Measurements from ENCODE around the gene APLNR. TPM values are rescaled to one million over a fixed set of nuclear protein-coding genes. Genes with fewer than 3 reads are reported as not detected.

APLNR gene
- total RNA-seq, 1 donor from 2014 or later = 48.8 TPM

GRCh38 chr11:57239348-57239747 lies 2.3 kb upstream of the APLNR start:
- no peaks in the 10 kb centered on the region for H3K36me3 Mint-ChIP-seq (ENCODE audit: low read depth, unreplicated experiment)
- no peaks in the 10 kb centered on the region for H3K9me3 Mint-ChIP-seq (ENCODE audit: unreplicated experiment)
- TF ChIP-seq, protein P1, sequence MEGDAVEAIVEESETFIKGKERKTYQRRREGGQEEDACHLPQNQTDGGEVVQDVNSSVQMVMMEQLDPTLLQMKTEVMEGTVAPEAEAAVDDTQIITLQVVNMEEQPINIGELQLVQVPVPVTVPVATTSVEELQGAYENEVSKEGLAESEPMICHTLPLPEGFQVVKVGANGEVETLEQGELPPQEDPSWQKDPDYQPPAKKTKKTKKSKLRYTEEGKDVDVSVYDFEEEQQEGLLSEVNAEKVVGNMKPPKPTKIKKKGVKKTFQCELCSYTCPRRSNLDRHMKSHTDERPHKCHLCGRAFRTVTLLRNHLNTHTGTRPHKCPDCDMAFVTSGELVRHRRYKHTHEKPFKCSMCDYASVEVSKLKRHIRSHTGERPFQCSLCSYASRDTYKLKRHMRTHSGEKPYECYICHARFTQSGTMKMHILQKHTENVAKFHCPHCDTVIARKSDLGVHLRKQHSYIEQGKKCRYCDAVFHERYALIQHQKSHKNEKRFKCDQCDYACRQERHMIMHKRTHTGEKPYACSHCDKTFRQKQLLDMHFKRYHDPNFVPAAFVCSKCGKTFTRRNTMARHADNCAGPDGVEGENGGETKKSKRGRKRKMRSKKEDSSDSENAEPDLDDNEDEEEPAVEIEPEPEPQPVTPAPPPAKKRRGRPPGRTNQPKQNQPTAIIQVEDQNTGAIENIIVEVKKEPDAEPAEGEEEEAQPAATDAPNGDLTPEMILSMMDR (IDR thresholded peaks at IDR 0.05; ENCODE audit: unreplicated experiment) = no peak
- H3K4me1 Mint-ChIP-seq (ENCODE audit: unreplicated experiment) = peaks cover 79% of the 10 kb centered on the region
- no peak overlapping the region for H3K4me3 Mint-ChIP-seq (ENCODE audit: unreplicated experiment)
- no peak overlapping the region for H3K27ac Mint-ChIP-seq (ENCODE audit: unreplicated experiment)
- H3K27me3 Mint-ChIP-seq (ENCODE audit: unreplicated experiment) = peaks cover 15% of the 10 kb centered on the region
- DNase-seq (ENCODE audit: low spot score) = no peak

DNA sequence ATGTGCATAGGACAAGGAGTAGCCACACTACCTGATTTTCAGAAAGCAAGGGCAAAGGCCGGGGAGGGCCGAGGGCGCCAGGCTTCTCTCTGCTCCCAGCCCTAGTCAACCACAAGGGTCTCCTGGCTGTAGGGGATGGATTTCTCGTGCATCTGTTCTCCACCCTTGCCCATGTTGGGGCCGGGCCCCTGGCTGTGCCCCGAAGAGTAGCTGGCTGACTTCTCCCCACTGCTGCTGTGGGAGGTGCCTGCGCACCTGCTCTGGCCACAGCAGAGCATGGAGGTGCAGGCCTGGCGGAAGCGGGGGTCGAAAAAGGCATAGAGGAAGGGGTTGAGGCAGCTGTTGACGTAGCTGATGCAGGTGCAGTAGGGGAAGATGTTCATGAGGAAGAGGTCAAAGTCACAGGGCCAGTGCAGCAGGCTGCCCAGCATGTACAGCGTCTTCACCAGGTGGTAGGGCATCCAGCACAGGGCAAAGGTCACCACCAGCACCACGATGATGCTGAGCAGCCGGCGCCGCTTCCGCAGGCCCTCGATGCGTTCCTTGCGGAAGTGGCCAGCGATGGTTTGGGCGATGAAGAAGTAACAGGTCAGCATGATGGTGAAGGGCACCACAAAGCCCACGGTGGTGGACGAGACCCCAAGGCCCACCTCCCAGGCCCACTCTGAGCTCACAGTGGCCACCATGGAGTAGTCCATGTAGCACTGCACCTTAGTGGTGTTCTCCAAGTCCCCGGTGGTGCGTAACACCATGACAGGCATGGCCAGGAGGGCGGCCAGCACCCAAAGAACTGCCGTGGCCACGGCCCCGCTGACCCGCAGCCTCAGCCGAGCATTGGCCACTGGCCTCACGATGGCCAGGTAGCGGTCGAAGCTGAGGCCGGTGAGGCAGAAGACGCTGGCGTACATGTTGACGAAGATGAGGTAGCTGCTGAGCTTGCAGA lies 1.0 kb downstream of the APLNR start:
- Mint-ChIP-seq H3K36me3 (ENCODE audit: low read depth, unreplicated experiment) (no peaks in the 10 kb centered on the region), H3K27me3 (ENCODE audit: unreplicated experiment) (peaks cover 15% of the 10 kb centered on the region), H3K4me3 (ENCODE audit: unreplicated experiment) (peak overlapping the region; percentile 85), H3K4me1 (ENCODE audit: unreplicated experiment) (peaks cover 73% of the 10 kb centered on the region), H3K9me3 (ENCODE audit: unreplicated experiment) (no peaks in the 10 kb centered on the region), H3K27ac (ENCODE audit: unreplicated experiment) (no peak overlapping the region)
- TF ChIP-seq, protein P1 (IDR thresholded peaks at IDR 0.05; ENCODE audit: unreplicated experiment) = no peak
- no peak for DNase-seq (ENCODE audit: low spot score)

DNA sequence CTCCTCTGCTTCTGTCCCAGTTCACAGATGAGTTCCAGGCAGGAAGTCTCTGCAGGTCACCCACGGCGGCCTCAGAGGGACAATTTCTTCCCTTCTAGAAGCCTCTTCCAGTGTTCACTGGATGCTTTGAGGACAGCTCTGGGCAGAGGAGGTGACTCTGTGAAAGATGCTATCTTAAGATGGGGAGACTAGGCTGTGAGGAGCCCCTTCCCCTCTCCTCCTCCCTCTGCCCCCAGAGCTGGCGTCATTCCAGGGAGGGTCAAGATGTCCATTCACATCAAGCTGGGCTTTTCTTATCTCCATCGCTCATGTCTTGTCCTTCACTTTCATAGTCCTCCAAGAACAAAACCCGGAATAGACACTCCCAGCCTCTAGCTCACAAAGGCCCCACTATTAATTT lies 3.3 kb downstream of the APLNR start:
- Mint-ChIP-seq H3K4me3 (ENCODE audit: unreplicated experiment) (no peak overlapping the region), H3K36me3 (ENCODE audit: low read depth, unreplicated experiment) (no peaks in the 10 kb centered on the region), H3K27ac (ENCODE audit: unreplicated experiment) (no peak overlapping the region), H3K27me3 (ENCODE audit: unreplicated experiment) (peaks cover 22% of the 10 kb centered on the region), H3K4me1 (ENCODE audit: unreplicated experiment) (peaks cover 60% of the 10 kb centered on the region), H3K9me3 (ENCODE audit: unreplicated experiment) (no peaks in the 10 kb centered on the region)
- no peak for DNase-seq (ENCODE audit: low spot score)
- TF ChIP-seq, protein P1 (IDR thresholded peaks at IDR 0.05; ENCODE audit: unreplicated experiment) = no peak

DNA sequence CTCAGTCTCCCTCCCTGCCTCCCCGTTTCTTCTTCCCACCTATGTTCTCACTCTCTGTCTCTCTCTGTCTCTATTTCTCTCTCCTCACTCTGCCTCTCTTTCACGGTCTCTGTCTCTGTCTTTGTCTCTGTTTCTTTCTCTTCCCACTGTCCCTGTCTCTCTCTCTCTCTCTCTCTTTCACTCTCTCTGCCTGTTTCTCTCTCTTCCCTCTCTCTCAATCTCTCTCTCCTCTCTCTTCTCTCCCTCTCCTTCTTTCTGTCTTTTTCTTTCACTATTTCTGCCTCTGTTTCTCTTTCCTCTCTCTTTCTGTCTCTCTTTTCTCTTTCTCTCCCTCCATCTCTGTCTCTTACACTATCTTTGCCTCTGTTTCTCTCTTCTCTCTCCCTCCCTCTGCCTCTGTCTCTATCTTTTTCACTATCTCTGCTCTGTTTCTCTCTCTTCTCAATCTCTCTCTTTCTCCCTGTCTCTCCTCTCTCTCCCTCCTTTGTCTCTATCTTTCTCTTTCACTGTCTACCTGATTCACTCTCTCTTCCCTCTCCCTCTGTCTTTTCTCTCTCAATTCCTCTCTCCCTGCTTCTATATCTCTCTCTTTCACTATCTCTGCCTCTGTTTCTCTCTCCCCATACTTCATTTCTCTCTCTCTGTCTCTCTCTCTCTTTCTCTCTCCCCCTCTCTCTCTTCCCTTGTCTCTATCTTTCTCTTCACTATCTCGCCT lies 5.4 kb downstream of the APLNR start:
- Mint-ChIP-seq H3K27ac (ENCODE audit: unreplicated experiment) (no peak overlapping the region), H3K4me1 (ENCODE audit: unreplicated experiment) (peaks cover 50% of the 10 kb centered on the region), H3K27me3 (ENCODE audit: unreplicated experiment) (peaks cover 22% of the 10 kb centered on the region), H3K9me3 (ENCODE audit: unreplicated experiment) (no peaks in the 10 kb centered on the region), H3K4me3 (ENCODE audit: unreplicated experiment) (no peak overlapping the region), H3K36me3 (ENCODE audit: low read depth, unreplicated experiment) (no peaks in the 10 kb centered on the region)
- TF ChIP-seq, protein P1 (IDR thresholded peaks at IDR 0.05; ENCODE audit: unreplicated experiment) = no peak
- DNase-seq (ENCODE audit: low spot score) = no peak
